Measurements from ENCODE around the gene TNIP1. TPM values are rescaled to one million over a fixed set of nuclear protein-coding genes. Genes with fewer than 3 reads are reported as not detected.

TNIP1 gene
- total RNA-seq, 2 experiments from 2014 or later = 110 to 115 TPM

DNA sequence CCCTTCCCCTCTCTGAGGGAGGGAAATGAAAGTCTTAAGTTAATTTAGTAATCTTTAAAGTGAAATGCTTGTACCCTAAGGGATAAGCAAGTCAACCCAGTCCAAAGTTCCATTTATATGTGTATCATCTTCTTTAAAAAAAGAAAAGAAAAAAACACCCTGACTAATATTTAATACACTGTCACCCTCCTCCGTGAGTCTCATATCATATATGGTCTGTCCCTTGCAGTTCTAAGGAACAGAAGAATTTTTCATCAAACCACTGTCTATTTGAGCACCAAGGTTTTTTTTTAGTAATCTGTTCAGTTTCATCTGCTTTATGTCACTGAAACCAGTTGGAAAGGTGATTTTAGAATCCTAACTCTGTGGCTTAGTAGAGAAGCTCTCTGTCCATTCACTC is 15.2 kb downstream of the TNIP1 start:
- POLR2A ChIA-PET = interaction anchor here (0.7 to 1.0 kb wide), 2 partner anchors 13 kb away, joined by 3 read pairs; no protein-coding TSS in a partner anchor
- intact Hi-C loops (cut with DNase I, micrococcal nuclease) = no loop called here

DNA sequence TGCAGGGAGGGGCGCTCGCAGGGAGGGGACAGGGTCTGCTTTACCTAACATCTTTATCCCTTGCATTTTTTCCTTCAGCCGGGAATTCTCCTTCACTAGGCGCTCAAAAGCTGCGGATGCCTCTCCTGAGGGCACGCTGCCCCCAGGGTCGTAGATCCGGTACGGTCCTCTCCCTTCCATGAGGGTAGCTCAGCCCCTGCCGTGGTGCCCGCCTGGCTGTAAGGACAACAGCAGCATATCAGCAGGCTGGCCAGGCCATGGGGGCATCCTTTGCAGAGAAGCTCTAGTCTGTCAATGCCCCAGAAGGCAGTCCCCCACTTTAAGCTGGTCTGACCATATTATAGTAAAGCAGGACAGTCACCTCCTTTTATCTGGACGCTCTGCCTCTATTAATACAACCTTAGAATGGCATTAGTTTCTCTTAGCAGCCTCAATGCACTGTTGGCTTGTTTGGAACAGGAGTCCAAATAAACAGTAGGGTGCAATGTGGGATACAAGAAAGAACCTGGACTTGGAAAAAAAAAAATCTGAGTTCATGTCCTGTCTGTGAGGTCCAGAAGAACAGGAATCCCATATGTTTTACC is 15.8 kb downstream of the TNIP1 start:
- H3K36me3 Mint-ChIP-seq (ENCODE audit: low read depth) = peaks cover 86% of the 10 kb centered on the region
- peaks cover 68% of the 10 kb centered on the region for H3K4me1 Mint-ChIP-seq (ENCODE audit: low read depth)

More for the DNA sequence above, 15.2 kb downstream of the TNIP1 start:
- peak overlapping the region; percentile 72 for H3K27ac Mint-ChIP-seq
- Histone ChIP-seq H3K4me1 (ENCODE audit: insufficient read depth, low read length) (peaks cover 77% of the 10 kb centered on the region), H3K36me3 (ENCODE audit: insufficient read depth, low read length) (peaks cover 89% of the 10 kb centered on the region), H3K27me3 (ENCODE audit: control insufficient read depth in 1 of 2, insufficient read depth in 2 of 2, low read length in 2 of 2) (no peaks in the 10 kb centered on the region), H3K27ac (ENCODE audit: low read depth in 1 of 2, low read length in 2 of 2) (no peak overlapping the region), H3K4me3 (ENCODE audit: low read length) (no peak overlapping the region), H3K9me3 (ENCODE audit: control insufficient read depth in 1 of 2, insufficient read depth in 1 of 2, low read length in 2 of 2) (no peaks in the 10 kb centered on the region)
- peaks cover 86% of the 10 kb centered on the region for H3K36me3 Mint-ChIP-seq (ENCODE audit: low read depth)
- TF ChIP-seq, protein P1, sequence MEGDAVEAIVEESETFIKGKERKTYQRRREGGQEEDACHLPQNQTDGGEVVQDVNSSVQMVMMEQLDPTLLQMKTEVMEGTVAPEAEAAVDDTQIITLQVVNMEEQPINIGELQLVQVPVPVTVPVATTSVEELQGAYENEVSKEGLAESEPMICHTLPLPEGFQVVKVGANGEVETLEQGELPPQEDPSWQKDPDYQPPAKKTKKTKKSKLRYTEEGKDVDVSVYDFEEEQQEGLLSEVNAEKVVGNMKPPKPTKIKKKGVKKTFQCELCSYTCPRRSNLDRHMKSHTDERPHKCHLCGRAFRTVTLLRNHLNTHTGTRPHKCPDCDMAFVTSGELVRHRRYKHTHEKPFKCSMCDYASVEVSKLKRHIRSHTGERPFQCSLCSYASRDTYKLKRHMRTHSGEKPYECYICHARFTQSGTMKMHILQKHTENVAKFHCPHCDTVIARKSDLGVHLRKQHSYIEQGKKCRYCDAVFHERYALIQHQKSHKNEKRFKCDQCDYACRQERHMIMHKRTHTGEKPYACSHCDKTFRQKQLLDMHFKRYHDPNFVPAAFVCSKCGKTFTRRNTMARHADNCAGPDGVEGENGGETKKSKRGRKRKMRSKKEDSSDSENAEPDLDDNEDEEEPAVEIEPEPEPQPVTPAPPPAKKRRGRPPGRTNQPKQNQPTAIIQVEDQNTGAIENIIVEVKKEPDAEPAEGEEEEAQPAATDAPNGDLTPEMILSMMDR (IDR thresholded peaks at IDR 0.05) = no peak
- no peaks in the 10 kb centered on the region for H3K27me3 Mint-ChIP-seq
- H3K4me3 Mint-ChIP-seq = no peak overlapping the region
- DNase-seq (no peak), ATAC-seq (ENCODE audit: poor library complexity) (no peak)
- CTCF ChIA-PET = interaction anchor here (0.9 to 1.3 kb wide), 2 partner anchors 49 to 52 kb away, joined by 3 read pairs; no protein-coding TSS in a partner anchor
- H3K9me3 Mint-ChIP-seq = no peaks in the 10 kb centered on the region
- H3K4me1 Mint-ChIP-seq (ENCODE audit: low read depth) = peaks cover 68% of the 10 kb centered on the region

DNA sequence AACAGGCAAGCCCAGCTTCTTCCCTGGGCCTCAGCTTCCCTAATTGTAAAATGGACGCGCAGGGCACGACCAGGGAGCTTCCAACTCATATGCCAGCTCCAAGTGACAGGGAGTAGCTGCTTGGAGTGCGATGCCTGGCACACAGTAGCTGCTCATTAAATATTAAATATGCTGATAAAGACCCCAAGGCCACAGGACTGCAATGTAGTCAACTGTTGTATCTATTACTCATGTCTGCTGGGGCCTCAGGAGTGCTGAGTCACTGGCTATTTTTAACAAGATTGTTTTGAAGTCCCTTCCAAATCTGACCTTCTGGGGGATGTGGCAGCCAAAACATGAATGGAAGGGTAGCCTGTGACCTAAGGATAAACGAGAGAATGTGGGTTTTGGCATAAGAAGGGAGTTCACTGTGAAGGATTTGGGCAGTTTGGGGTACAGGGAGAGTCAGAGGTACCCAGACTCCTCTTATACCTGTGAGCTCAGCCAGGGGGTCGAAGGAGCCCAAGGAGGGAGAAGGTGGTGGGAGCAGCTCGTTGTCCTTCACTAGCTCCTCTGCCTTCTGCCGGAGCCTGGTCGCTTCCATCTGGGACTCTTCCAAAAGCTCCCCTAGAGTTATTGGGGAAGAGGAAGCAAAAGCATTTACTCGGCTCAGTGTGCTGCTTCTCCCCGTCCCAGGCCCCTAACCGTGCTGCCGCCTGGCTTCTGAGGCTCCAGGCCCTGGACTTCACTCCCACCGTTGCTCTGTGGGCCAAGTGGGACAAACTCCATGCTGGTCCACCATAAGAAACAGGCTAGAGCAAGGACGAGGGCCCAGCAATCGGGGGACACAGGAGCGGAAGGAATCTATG is 17.5 kb downstream of the TNIP1 start:
- intact Hi-C loops (cut with DNase I, micrococcal nuclease) = no loop called here
- Histone ChIP-seq H3K36me3 (ENCODE audit: insufficient read depth, low read length) (peaks cover 92% of the 10 kb centered on the region), H3K4me3 (ENCODE audit: low read length) (no peak overlapping the region), H3K27me3 (ENCODE audit: control insufficient read depth in 1 of 2, insufficient read depth in 2 of 2, low read length in 2 of 2) (no peaks in the 10 kb centered on the region), H3K27ac (ENCODE audit: low read depth in 1 of 2, low read length in 2 of 2) (no peak overlapping the region), H3K4me1 (ENCODE audit: insufficient read depth, low read length) (peaks cover 76% of the 10 kb centered on the region), H3K9me3 (ENCODE audit: control insufficient read depth in 1 of 2, insufficient read depth in 1 of 2, low read length in 2 of 2) (no peaks in the 10 kb centered on the region)
- Mint-ChIP-seq H3K27me3 (no peaks in the 10 kb centered on the region), H3K36me3 (ENCODE audit: low read depth) (peaks cover 89% of the 10 kb centered on the region), H3K27ac (no peak overlapping the region), H3K9me3 (no peaks in the 10 kb centered on the region), H3K4me1 (ENCODE audit: low read depth) (peaks cover 62% of the 10 kb centered on the region), H3K4me3 (no peak overlapping the region)
- DNase-seq = no peak
- ChIA-PET CTCF (interaction anchor here (1.0 kb wide), 1 partner anchor 52 kb away, joined by 3 read pairs; no protein-coding TSS in a partner anchor), POLR2A (interaction anchor here (1.0 to 1.5 kb wide), 2 partner anchors 18 to 52 kb away, joined by 4 to 6 read pairs; no protein-coding TSS in a partner anchor)
- no peak for ATAC-seq (ENCODE audit: poor library complexity)
- TF ChIP-seq, protein P1 (IDR thresholded peaks at IDR 0.05) = no peak

More for the DNA sequence above, 15.8 kb downstream of the TNIP1 start:
- Histone ChIP-seq H3K4me3 (ENCODE audit: low read length) (no peak overlapping the region), H3K4me1 (ENCODE audit: insufficient read depth, low read length) (peaks cover 77% of the 10 kb centered on the region), H3K27ac (ENCODE audit: low read depth in 1 of 2, low read length in 2 of 2) (no peak overlapping the region), H3K36me3 (ENCODE audit: insufficient read depth, low read length) (peaks cover 89% of the 10 kb centered on the region), H3K9me3 (ENCODE audit: control insufficient read depth in 1 of 2, insufficient read depth in 1 of 2, low read length in 2 of 2) (no peaks in the 10 kb centered on the region), H3K27me3 (ENCODE audit: control insufficient read depth in 1 of 2, insufficient read depth in 2 of 2, low read length in 2 of 2) (no peaks in the 10 kb centered on the region)
- no peak for DNase-seq
- intact Hi-C loops (cut with DNase I, micrococcal nuclease) = no loop called here
- no peak for ATAC-seq (ENCODE audit: poor library complexity)
- TF ChIP-seq, protein P1 (IDR thresholded peaks at IDR 0.05) = no peak
- H3K9me3 Mint-ChIP-seq = no peaks in the 10 kb centered on the region
- peak overlapping the region; percentile 72 for H3K27ac Mint-ChIP-seq
- CTCF ChIA-PET = interaction anchor here (0.9 to 1.3 kb wide), 2 partner anchors 50 to 53 kb away, joined by 3 read pairs; no protein-coding TSS in a partner anchor
- H3K27me3 Mint-ChIP-seq = no peaks in the 10 kb centered on the region
- no peak overlapping the region for H3K4me3 Mint-ChIP-seq
- POLR2A ChIA-PET = interaction anchor here (0.8 to 1.0 kb wide), 2 partner anchors 13 to 16 kb away, joined by 3 read pairs; partner anchors contain the start of gene TNIP1
